Cardiac fibroblast (primary cell): Measurements from ENCODE around the gene CIDEB.

Experiments
- DNase-seq, 2 donors: peaks; one replicate each; pipeline versions ENCODE4 v3.0.0 to v3.0.0-alpha.2; 2010; ENCODE audit warnings: low read depth in 2 of 2
- H3K4me3 ChIP-seq, 2 donors: replicated peaks in 1 of 2; 1 replicate in 1 of 2; 2 replicates in 1 of 2; pipeline ENCODE4 v1.5.1; 2011; ENCODE audit warnings: low read depth in 2 of 2, low read length in 2 of 2, mild to moderate bottlenecking in 2 of 2, moderate library complexity in 1 of 2
- CTCF ChIP-seq: IDR thresholded peaks from one replicate; pipeline ENCODE4 v1.5.1; 2011; ENCODE audit warnings: low read depth, mild to moderate bottlenecking, low read length, inconsistent platforms

CIDEB gene

GRCh38 chr14:24348186-24348585 is 40.4 kb upstream of the CIDEB start:
- TF ChIP-seq CTCF: no peak
- H3K4me3 ChIP-seq: no peak overlapping the region
- no peak for DNase-seq

DNA sequence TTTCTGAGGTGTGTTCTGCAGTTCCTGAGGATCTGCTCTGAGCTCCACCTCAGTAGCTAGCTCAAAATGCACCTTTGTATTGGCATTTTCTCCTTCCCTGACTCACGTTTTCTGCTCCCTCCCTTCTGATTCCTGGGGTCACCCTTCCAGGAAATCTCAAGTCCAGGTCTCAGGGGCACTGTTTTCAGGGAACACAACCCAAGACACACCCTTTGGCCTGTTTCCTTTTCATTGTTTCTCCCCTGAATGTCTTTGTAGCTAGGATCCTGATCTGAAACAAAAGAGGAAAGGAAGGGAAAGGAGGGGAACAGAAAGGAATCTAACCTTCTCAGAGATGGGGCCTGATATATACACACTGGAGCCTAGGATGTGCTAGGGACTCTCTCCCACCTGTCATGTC is 39.4 kb upstream of the CIDEB start:
- no peak for DNase-seq
- H3K4me3 ChIP-seq: no peak overlapping the region
- TF ChIP-seq CTCF: no peak

- TF ChIP-seq CTCF: no peak
- no peak overlapping the region for H3K4me3 ChIP-seq
- DNase-seq: no peak
Measured at GRCh38 chr14:24343795-24344660, 36.3 kb upstream of the CIDEB start.

GRCh38 chr14:24342889-24343288 is 35.1 kb upstream of the CIDEB start:
- TF ChIP-seq CTCF: no peak
- no peak for DNase-seq
- no peak overlapping the region for H3K4me3 ChIP-seq

DNA sequence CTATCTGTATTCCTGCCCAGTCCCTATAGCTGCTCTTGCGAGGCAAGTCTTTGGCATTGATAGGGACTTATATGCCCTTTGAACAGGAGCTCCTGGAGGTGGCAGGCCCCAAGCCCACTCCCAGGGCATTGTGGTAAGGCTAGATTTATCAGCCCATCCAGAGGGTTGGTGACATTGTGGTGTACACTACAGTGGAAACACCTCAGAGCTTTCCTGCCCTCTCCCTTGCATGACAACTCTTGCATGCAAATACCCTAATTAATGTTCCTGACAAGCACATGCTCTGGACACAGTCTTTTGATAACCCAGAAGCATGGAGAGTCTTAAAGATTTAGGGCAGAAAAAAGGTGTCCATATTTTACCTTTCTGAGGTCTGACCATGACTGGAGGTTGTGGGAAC is 32.8 kb upstream of the CIDEB start:
- H3K4me3 ChIP-seq: no peak overlapping the region
- TF ChIP-seq CTCF: no peak
- DNase-seq: no peak

- DNase-seq: no peak
Measured at GRCh38 chr14:24339284-24340151, 31.7 kb upstream of the CIDEB start, which contains the start of gene RIPK3. RIPK3 (minus strand) TSS chr14:24339991; CDS start chr14:24339826, 165 bp downstream.

More at GRCh38 chr14:24339284-24340151, 31.7 kb upstream of the CIDEB start, which contains the start of gene RIPK3:
- peak within 1 kb of the TSS; percentile 8 to 31 for H3K4me3 ChIP-seq
- TF ChIP-seq CTCF: no peak
